DMS153 treated with DMSO at 0.1 percent for 48 hours (cell line): ENCODE measurements around the gene TEK.

Experiments
- DNase-seq: peaks from one replicate; lab custom pipeline; 2025; ENCODE audit not compliant: unreplicated experiment; lab: John Stamatoyannopoulos, UW

TEK gene

GRCh38 chr9:27118916-27119315, 9.9 kb downstream of the TEK start:
- no peak for DNase-seq

- no peak for DNase-seq
Measured at GRCh38 chr9:27124151-27124550, 15.1 kb downstream of the TEK start.

- DNase-seq: no peak
Measured at GRCh38 chr9:27125030-27125429, 16.0 kb downstream of the TEK start.

GRCh38 chr9:27125936-27126335, 16.9 kb downstream of the TEK start:
- no peak for DNase-seq

- DNase-seq: no peak
Measured at GRCh38 chr9:27126670-27127069, 17.6 kb downstream of the TEK start.

- no peak for DNase-seq
Measured at GRCh38 chr9:27129221-27129620, 20.2 kb downstream of the TEK start.

GRCh38 chr9:27131731-27132130, 22.7 kb downstream of the TEK start:
- no peak for DNase-seq

GRCh38 chr9:27133817-27134216, 24.8 kb downstream of the TEK start:
- DNase-seq: no peak

GRCh38 chr9:27142299-27142930, 33.4 kb downstream of the TEK start:
- no peak for DNase-seq

GRCh38 chr9:27145143-27145542, 36.1 kb downstream of the TEK start:
- DNase-seq: no peak

- DNase-seq: no peak
Measured at GRCh38 chr9:27149651-27150050, 40.6 kb downstream of the TEK start.

GRCh38 chr9:27150746-27151406, 41.9 kb downstream of the TEK start:
- no peak for DNase-seq

- DNase-seq: no peak
Measured at GRCh38 chr9:27151693-27152404, 42.8 kb downstream of the TEK start.

- DNase-seq: no peak
Measured at GRCh38 chr9:27152405-27152718, 43.3 kb downstream of the TEK start.

GRCh38 chr9:27154908-27155307, 45.9 kb downstream of the TEK start:
- no peak for DNase-seq

- DNase-seq: no peak
Measured at GRCh38 chr9:27157097-27157496, 48.1 kb downstream of the TEK start.

- DNase-seq: no peak
Measured at GRCh38 chr9:27157736-27158135, 48.7 kb downstream of the TEK start.

- DNase-seq: no peak
Measured at GRCh38 chr9:27160636-27161035, 51.6 kb downstream of the TEK start.

GRCh38 chr9:27162045-27162444, 53.0 kb downstream of the TEK start:
- DNase-seq: no peak

GRCh38 chr9:27165068-27165467, 56.0 kb downstream of the TEK start:
- DNase-seq: no peak

- DNase-seq: no peak
Measured at GRCh38 chr9:27165670-27166069, 56.6 kb downstream of the TEK start.

- DNase-seq: no peak
Measured at GRCh38 chr9:27168496-27168895, 59.5 kb downstream of the TEK start.

- no peak for DNase-seq
Measured at GRCh38 chr9:27168951-27169350, 59.9 kb downstream of the TEK start.
